ENCODE measurements around the gene CD68.
"Not testable (repeated sequence)": the region's sequence is repeated elsewhere in the genome, so short reads cannot be mapped to it uniquely, and the experiment has no call there.

The CD68 gene

DNA sequence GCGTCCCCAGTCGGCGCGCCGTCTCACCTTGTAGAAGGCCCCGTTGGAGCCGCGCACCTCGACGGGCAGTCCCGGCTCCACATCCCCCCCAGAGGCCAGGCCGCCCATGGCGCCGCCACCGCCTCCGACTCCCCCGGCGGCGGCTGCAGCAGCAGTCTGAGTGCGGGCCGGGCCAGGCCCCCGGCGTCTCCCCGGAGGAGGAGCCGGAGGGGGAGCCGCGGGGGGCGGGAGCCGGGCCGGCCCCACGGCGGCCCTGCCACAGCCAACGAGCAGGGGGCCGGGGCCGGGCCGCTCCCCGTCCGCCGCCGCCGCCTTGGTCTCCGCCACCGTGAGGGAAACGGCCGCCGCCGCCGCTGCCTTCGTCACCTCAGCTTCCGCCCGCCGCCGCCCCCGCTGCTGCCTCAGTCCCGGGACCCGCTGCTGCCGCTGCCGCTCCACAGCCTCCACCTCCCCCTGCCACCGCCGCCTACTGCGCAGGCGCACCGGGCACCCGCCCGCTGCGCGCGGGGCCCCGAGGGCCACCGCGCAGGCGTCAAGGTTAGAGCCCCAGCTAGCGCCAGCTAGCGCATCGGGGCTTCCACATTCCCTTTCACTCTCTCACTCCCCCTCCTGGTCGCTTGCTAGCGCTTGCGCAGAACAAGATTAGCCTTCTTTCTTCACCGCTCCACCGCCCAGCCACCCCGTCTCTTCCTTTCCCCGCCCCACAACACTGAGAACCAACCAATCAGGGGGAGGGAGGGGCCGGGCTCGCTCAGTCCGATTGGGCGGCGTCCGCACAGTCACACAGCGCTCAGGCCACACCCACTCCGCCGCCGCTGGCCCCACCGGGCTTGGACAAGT, 35.2 kb downstream of the CD68 start, which contains the start of gene FXR2:
Gene FXR2 (minus strand): TSS at position 473 of the 840 bp plus-strand sequence. CDS start 365 bp downstream, at position 108.
- DNase-seq, result peak; percentile 99

DNA sequence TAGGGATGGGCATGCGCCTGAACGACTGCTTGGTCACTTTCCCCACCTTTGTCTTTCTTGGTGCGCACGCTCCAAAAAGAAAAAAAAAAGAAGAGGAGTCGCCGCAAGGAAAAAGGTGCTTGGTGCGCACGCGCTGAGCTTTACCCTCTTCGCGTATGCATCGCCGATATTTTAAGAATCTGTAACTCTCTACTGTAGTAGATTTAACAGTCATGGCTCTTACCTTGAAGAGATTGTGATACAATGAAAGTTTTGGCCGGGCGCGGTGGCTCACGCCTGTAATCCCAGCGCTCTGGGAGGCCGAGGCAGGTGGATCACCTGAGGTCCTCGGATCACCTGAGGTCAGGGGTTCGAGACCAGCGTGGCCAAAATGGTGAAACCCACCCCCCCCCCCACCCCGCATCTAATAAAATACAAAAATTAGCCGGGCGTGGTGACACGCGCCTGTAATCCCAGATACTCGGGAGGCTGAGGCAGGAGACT, 35.9 kb downstream of the CD68 start:
- no peak for DNase-seq

DNA sequence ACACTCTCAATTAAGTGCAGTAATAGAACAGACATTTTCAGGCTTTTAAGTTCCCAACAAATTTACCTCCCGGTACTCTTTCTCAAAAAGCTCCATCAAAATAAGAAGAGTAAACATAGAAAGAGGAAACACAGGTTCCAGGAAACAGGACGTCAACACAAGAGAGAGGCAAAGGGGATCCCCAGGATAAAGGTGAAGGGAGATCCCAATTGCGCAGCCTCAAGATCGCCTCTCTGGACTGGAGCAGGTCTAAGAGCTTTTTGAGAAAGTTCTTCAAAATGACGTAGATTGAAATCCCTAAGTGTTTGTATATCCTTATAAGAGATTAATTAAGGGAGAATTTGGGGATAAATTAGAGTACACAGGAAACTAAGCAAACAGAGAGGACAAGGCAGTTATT, 39.2 kb downstream of the CD68 start:
- DNase-seq, result no peak

DNA sequence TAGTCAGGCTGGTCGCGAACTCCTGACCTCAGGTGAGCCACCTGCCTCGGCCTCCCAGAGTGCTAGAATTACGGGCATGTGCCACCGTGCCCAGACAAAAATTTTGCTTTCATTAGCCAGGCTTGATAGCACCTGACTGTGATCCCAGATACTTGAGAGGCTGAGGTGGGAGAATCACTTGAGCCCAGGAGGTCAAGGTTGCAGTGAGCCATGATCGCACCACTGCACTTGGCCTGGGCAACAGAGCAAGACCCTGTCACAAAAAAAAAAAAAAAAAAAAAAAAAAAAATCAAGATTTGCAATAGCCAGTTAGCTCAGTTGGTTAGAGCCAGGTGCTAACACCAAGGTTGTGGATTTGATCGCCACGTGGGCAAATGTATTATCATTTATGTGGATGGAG, 41.4 kb downstream of the CD68 start:
- DNase-seq, result no peak

DNA sequence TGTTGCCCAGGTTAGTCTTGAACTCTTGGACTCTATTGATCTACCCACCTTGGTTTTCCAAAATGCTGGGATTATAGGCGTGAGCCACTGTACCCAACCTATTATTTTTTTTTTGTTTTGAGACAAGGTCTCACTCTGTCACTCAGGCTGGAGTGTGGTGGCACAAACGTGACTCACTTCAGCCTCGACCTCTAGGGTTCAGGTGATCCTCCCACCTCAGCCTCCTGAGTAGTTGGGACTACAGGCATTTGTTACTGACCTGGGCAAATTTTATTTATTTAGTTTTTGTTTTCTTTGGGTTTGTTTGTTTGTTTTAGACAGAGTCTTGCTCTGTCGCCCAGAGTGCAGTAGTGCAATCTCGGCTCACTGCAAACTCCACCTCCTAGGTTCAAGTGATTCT, 44.2 kb downstream of the CD68 start:
- no peak for DNase-seq

DNA sequence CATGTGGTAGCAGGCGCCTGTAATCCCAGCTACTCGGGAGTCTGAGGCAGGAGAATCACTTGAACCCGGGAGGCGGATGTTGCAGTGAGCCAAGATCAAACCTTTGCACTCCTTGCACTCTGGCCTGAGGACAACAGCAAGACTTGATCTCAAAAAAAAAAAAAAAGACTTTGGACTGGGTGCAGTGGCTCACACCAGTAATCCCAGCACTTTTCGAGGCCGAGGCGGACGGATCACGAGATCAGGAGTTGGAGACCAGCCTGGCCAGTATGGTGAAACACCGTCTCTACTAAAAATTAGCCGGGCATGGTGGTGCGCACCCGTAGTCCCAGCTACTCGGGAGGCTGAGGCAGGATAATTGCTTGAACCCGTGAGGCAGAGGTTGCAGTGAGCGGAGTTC, 46.3 kb downstream of the CD68 start:
- not testable (repeated sequence) for DNase-seq

DNA sequence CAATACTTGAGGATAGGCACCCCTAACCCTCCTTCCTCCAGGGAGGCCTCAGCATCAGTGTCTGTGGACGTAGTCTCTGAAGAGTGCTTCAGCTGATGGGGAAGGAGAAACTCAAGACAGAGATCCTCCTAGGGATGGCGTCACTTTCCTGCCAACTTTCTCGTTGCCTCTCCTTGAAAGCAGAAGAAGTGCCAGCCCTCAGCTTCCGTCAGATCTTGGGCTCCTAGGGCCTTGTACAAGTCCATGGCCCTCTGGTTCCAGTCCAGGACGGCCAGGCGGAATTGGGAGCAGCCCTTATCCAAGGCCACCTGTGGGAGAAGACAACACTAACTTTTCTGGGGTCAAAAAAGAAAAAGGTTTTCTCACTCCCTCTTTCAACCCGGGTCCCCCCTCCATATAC, 46.9 kb downstream of the CD68 start:
- DNase-seq, result no peak

DNA sequence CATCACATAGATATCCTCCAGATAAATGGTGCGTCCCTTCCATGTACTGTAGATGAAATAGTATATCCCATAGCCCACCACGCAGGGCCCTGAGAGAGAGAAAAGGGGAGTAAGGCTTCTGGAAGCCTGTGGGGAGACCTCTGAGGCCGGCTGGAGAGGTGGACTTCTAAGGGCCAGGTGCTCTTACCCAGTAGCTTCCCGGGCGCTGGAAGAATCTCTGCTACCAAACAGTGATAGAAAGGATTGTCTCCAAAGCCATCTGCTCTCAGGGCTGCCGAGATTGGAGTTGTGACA, 47.5 kb downstream of the CD68 start:
- no peak for DNase-seq

DNA sequence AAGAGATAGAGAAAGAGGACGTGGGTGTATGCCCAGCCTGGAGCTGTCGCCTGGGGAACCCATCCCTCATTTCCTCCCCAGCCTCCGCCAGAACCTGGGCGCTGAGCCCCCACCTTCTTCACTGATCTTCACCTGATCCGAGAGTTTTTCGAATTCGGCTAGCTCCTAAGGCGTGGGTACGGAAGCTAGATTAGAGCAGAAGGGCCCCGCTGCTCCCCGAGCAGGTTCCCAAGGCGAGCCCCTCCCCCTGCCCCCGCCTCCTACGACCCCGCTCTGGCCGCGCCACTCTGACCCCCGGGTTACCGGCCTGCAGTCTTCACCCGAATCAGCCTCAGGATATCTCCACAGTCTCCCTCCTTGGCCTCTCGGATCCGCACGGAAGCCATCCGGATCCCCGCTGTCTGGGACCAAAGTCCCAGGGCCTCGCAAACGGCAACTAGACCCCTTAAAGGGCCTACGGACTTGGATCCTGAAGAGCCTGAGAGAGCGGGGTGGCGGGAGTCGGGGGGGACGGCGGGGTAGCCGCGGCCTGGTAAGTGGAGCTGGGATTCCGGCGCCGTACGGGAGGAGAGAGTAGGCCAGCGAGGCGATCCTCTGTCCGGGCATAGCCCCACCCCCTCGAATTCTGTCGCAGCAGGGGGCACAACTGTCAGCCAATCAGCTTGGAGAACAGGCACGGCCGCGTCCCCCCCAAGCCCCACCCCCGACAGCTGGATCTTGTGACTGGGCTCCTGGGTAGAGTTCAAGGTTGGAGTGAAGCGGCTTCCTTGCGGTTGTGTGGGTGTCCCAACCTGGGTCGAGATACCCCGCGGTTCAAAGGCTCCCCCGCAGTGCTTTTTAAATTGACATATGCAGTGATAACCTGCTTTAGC, 48.0 kb downstream of the CD68 start, which contains the start of gene SAT2:
Gene SAT2 (minus strand): TSS at position 572 of the 872 bp plus-strand sequence. CDS start 186 bp downstream, at position 386.
- peak; percentile 93 for DNase-seq

DNA sequence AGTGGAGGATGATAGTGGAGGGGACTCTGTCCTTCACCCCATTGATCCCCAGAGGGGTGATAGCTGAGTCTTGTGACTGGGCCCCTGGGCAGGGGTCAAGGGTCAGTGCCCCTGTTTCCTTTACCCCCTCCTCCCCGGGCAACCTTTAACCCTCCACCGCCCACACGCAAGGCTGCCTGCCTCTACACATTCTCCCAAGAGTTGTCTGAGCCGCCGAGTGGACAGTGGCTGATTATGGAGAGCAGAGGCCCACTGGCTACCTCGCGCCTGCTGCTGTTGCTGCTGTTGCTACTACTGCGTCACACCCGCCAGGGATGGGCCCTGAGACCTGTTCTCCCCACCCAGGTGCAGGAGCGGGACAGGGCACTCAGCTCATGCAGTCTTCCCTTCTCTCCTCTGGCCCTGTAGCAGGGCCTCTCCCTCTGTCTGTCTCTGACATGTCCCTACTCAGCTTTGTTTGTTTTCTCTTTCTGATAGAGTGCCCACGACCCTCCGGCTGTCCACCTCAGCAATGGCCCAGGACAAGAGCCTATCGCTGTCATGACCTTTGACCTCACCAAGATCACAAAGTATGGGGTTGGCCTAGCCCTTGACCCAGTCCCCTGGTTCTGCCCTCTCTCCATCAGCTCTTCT, 50.6 kb downstream of the CD68 start, which contains the start of gene SHBG:
Gene SHBG (plus strand): TSS at position 197 of the 633 bp plus-strand sequence. CDS start 38 bp downstream, at position 235.
- DNase-seq, result no peak

All from NCI-H510A treated with DMSO at 0.1 percent for 48 hours (cell line).